A673 (cell line): ENCODE results near the gene TBX1. TPM values are rescaled to one million over a fixed set of nuclear protein-coding genes. Genes with fewer than 3 reads are reported as not detected.

Experiments used
- BruUV-seq: library from RNA; stranded (reverse); fragments of 400-500 nt; replicated peaks from 2 replicates; lab custom pipeline; 2021; lab: Mats Ljungman, UMichigan
- CTCF ChIA-PET: fragments of 300-600 bp; sonication (Branson Sonifier 250); formaldehyde crosslinking; loops from one replicate; lab custom pipeline; 2022; ENCODE audit warnings: antibody characterized with exemption; lab: Charles Lee
- POLR2A ChIA-PET: fragments of 300-600 bp; sonication (Branson Sonifier 250); formaldehyde crosslinking; loops from one replicate; lab custom pipeline; 2022; ENCODE audit warnings: antibody characterized with exemption; ENCODE audit not compliant: low non-redundant PET; lab: Charles Lee
- DNase-seq: peaks from one replicate; pipeline ENCODE4 v3.0.0-alpha.2; 2015; ENCODE audit warnings: low spot score
- H3K27ac ChIP-seq: fragments of 200-600 bp; sonication (generic); 2 replicates; pipeline ENCODE4 v1.5.1; 2016; ENCODE audit warnings: mixed run types, low read depth, mild to moderate bottlenecking, mixed read lengths, antibody characterized with exemption, low read length; ENCODE audit not compliant: poor library complexity, severe bottlenecking
- H3K27me3 ChIP-seq: fragments of 200-600 bp; sonication (generic); replicated peaks from 2 replicates; pipeline ENCODE4 v1.6.1; 2017; ENCODE audit warnings: mixed run types, low read depth, mild to moderate bottlenecking, mixed read lengths, antibody characterized with exemption, low read length; ENCODE audit not compliant: insufficient read depth, poor library complexity
- H3K36me3 ChIP-seq: fragments of 200-600 bp; sonication (generic); 2 replicates; pipeline ENCODE4 v1.6.1; 2016; ENCODE audit warnings: mixed run types, mild to moderate bottlenecking, mixed read lengths, antibody characterized with exemption, low read length; ENCODE audit not compliant: insufficient read depth, poor library complexity, severe bottlenecking
- H3K4me1 ChIP-seq: fragments of 200-600 bp; sonication (generic); 2 replicates; pipeline ENCODE4 v1.6.1; 2017; ENCODE audit warnings: mixed run types, mild to moderate bottlenecking, mixed read lengths, antibody characterized with exemption, low read length; ENCODE audit not compliant: insufficient read depth, poor library complexity, severe bottlenecking
- H3K4me3 ChIP-seq: fragments of 200-600 bp; sonication (generic); 2 replicates; pipeline ENCODE4 v1.5.1; 2016; ENCODE audit warnings: low read depth, mixed run types, mild to moderate bottlenecking, mixed read lengths, low read length; ENCODE audit not compliant: poor library complexity, severe bottlenecking
- H3K9me3 ChIP-seq: fragments of 200-600 bp; sonication (generic); 2 replicates; pipeline ENCODE4 v1.6.1; 2016; ENCODE audit warnings: mixed run types, low read depth, mild to moderate bottlenecking, mixed read lengths, antibody characterized with exemption, low read length; ENCODE audit not compliant: poor library complexity, severe bottlenecking
- CTCF ChIP-seq: fragments of 300-800, 200-600 bp; sonication (generic); conservative IDR thresholded peaks from 2 replicates; pipeline ENCODE4 v1.5.1; 2017; ENCODE audit warnings: low read depth, mild to moderate bottlenecking, antibody characterized with exemption, low read length, moderate library complexity, mixed read lengths
- EZH2 ChIP-seq: fragments of 200-600 bp; sonication (generic); IDR thresholded peaks from 2 replicates; pipeline ENCODE4 v1.6.1; 2017; ENCODE audit warnings: borderline replicate concordance, low read depth, mild to moderate bottlenecking, mixed read lengths, antibody characterized with exemption, low read length; ENCODE audit not compliant: poor library complexity, severe bottlenecking
- intact Hi-C: fragments of 100-400 bp; cut with micrococcal nuclease; formaldehyde crosslinking; loops from one replicate; pipeline ENCODE4 v1.10.0; 2022; ENCODE audit not compliant: unreplicated experiment
- total RNA-seq: library from RNA; stranded (reverse); gene quantifications from 2 replicates; pipeline ENCODE4 v1.2.3, GENCODE V29; 2021

TBX1 gene
- total RNA-seq, 1 experiment from 2014 or later, result 3.6 TPM

- BruUV-seq, result no TSS peak
- H3K27ac ChIP-seq, result no peak overlapping the region
- peaks cover 30% of the 10 kb centered on the region for H3K4me1 ChIP-seq
- intact Hi-C loops, result no loop called here
- CTCF ChIA-PET, result no interaction called here
- POLR2A ChIA-PET, result no interaction called here
- DNase-seq, result no peak
- no peaks in the 10 kb centered on the region for H3K9me3 ChIP-seq
- TF ChIP-seq CTCF, result no peak
- TF ChIP-seq EZH2, result no peak
- H3K27me3 ChIP-seq, result no peaks in the 10 kb centered on the region
- no peak overlapping the region for H3K4me3 ChIP-seq
- H3K36me3 ChIP-seq, result no peaks in the 10 kb centered on the region
These were observed 46.8 kb downstream of the TBX1 start for GRCh38 chr22:19807161-19807913.

DNA sequence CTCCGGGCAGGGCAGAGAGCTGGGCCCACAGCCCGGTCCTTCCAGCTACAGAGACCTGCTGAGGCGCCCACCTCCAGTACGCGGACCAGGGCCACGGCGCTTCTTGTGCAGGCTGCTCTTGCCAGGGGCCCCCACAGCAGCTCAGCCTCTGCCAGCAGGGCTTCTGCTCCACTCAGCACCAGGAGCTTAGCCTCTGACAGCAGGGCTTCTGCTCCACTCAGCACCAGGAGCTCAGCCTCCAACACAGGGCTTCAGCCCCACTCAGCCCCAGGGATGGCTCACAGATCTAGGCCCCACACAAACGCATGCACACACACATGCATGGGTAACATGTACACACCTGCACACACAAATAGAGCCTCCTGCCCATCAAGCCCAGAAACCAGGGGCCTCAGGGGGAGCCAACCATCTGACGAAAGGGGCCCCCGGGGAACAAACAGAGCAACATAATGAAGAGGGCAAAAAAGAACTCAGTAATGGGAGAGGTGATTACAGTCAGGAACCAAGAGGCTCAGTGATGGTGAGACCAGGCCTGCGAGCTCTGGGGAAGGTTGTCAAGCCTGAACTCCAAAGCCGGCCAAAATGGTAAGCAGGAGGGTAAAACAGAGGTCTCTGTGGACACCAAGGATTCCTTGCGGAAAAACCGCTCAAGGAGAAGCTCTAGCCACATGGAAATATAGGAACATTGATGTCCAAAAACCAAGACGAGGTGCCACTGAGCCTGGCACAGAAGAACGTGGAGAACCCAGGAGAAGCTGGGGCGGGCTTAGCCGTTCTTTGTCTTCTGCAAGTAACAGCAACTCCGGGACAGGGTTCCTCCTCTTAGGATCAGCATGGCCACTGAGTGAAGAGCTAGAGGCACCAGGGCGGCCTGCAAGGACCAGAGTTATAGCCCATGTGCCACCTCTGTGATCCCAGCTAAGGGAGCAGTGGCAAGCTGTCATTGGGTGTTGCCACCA lies 47.6 kb downstream of the TBX1 start:
- intact Hi-C loops, result no loop called here
- no peak overlapping the region for H3K27ac ChIP-seq

More for the DNA sequence above, 47.6 kb downstream of the TBX1 start:
- POLR2A ChIA-PET, result no interaction called here
- Histone ChIP-seq H3K4me1 (peaks cover 30% of the 10 kb centered on the region), H3K9me3 (no peaks in the 10 kb centered on the region), H3K4me3 (no peak overlapping the region), H3K27me3 (no peaks in the 10 kb centered on the region), H3K36me3 (no peaks in the 10 kb centered on the region)
- no peak for DNase-seq
- TF ChIP-seq CTCF (no peak), EZH2 (no peak)
- CTCF ChIA-PET, result no interaction called here
- BruUV-seq, result no TSS peak
